Activated T-cell treated with anti-CD3 and anti-CD28 coated beads, Interleukin-2, amount 50 U/mL, for 24 hours (primary cell): ENCODE measurements around the gene SLC30A2.

Source experiments
- DNase-seq: peaks from one replicate; pipeline ENCODE4 v3.0.0-alpha.2; 2020
- H3K27ac Mint-ChIP-seq: 2 replicates; pipeline ENCODE4 v1.8.0; 2020; ENCODE audit warnings: mild to moderate bottlenecking, mixed read lengths
- H3K27me3 Mint-ChIP-seq: 2 replicates; pipeline ENCODE4 v1.8.0; 2020; ENCODE audit warnings: mixed read lengths
- H3K36me3 Mint-ChIP-seq: 2 replicates; pipeline ENCODE4 v1.8.0; 2020; ENCODE audit warnings: low read depth, mixed read lengths
- H3K4me1 Mint-ChIP-seq: 2 replicates; pipeline ENCODE4 v1.8.0; 2020; ENCODE audit warnings: low read depth, mixed read lengths
- H3K4me3 Mint-ChIP-seq: 2 replicates; pipeline ENCODE4 v1.8.0; 2020; ENCODE audit warnings: mild to moderate bottlenecking, moderate library complexity, mixed read lengths
- H3K9me3 Mint-ChIP-seq: 2 replicates; pipeline ENCODE4 v1.8.0; 2020; ENCODE audit warnings: mixed read lengths

SLC30A2 gene

DNA sequence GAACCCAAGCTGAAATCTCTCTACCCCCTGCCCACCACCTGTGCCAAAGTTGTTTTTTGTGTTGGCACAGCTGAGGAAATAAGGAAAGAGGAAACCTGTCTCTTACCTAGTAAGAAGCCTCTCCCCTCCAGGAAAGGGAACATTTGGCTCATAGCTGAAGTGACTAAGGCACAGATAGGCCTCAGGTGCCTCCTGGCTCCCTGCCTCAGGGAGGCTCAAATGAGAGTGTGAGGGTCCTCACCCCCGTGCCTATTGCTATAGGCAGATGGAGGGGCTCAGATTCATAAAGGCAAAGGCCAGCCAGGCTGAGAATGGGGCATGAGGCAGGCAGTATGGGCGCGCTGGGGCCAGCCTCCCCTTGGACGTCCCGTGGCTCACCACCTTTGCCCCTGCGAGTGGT lies 7.4 kb downstream of the SLC30A2 start:
- H3K36me3 Mint-ChIP-seq = peaks cover 3% of the 10 kb centered on the region
- H3K27ac Mint-ChIP-seq = no peak overlapping the region
- H3K4me1 Mint-ChIP-seq = peaks cover 23% of the 10 kb centered on the region
- H3K27me3 Mint-ChIP-seq = peaks cover 15% of the 10 kb centered on the region
- no peak for DNase-seq
- H3K9me3 Mint-ChIP-seq = no peaks in the 10 kb centered on the region
- no peak overlapping the region for H3K4me3 Mint-ChIP-seq

DNA sequence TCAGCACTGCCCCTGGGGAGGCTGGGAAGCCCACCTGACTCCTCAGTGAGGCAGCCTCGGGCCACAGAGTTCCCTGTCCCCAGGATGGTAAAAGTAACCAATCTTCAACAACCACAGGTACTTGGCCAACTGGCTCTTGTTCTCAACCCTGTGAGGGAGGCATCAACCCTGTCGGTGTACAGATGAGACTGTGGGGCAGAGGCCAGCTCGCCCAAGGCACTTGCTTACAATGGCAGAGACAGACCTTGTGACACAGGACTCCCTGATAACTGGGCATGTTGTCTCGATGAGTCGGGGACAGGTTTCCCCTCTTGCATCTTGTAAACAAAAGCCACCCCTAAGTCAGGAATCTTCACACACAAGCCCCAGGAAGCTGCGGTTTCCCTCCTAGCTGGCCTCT lies 8.0 kb downstream of the SLC30A2 start:
- peaks cover 3% of the 10 kb centered on the region for H3K36me3 Mint-ChIP-seq
- H3K27ac Mint-ChIP-seq = no peak overlapping the region
- no peak for DNase-seq
- H3K4me3 Mint-ChIP-seq = no peak overlapping the region
- H3K27me3 Mint-ChIP-seq = peaks cover 10% of the 10 kb centered on the region
- H3K9me3 Mint-ChIP-seq = no peaks in the 10 kb centered on the region
- peaks cover 23% of the 10 kb centered on the region for H3K4me1 Mint-ChIP-seq

DNA sequence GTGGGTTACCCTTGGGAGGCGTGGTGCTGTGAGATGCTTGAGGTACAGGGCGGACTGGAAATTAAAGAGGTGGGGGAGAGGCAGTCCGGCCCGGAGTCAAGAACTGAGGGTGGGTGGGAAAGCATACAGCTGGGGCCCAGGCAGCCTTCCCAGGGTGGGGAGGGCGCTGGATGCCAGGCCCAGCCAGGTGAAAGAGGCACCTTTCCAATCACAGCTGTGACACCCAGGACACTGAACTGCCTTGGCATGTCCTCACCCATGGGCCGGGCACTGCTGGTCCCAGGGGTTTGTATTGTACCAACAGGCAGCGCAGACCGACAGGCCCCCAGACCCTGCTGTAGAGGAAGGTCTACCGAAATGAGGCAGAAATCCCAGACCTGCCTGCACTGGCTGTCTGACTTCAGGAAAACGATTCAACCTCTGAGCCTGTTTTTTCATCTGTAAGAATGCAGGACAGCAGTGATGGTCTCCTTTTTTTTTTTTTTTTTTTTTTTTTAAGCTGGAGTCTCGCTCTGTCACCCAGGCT lies 9.1 kb downstream of the SLC30A2 start:
- DNase-seq = no peak
- peaks cover 10% of the 10 kb centered on the region for H3K27me3 Mint-ChIP-seq
- H3K36me3 Mint-ChIP-seq = peaks cover 3% of the 10 kb centered on the region
- peaks cover 23% of the 10 kb centered on the region for H3K4me1 Mint-ChIP-seq
- no peaks in the 10 kb centered on the region for H3K9me3 Mint-ChIP-seq
- no peak overlapping the region for H3K27ac Mint-ChIP-seq
- H3K4me3 Mint-ChIP-seq = no peak overlapping the region

DNA sequence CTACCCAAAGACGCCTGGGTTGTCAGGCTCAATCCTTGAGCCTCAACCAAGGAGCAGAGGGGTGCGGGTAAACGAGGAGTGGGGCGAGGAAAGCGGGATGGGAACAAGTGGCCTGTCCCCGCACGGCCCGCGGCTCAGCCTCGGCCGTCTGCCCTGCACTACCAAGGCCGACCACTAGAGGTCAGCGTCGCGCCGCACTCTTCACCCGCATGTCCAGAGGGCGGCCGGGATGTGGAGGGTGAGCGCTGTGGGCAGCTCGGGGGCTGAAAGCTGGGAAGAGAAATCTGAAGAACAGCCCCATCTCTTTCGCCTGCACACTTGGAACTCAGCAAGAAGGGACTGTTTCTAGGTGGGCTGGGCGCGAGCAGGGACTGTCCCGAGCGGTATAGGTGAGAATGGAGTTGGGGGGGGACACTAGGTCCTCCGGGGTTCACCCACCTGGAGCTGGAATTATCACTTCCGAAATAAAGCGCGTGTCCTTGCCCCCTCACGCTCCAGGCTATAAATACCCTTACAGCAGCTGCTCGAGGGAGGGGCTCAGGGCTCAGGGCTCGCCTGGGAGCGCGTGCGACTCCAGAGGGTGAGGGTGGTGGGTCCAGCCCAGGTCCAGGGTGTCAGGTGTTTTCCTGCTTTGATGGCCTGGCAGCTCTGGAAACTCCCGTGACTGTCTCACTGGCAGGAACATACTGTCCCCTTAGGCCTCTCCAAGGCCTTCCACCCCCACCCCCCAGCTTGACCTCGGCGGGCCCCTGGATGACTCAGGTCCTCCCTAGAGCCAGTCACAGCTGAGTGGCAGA lies 9.8 kb downstream of the SLC30A2 start:
- Mint-ChIP-seq H3K27ac (peak overlapping the region; percentile 89), H3K36me3 (peaks cover 3% of the 10 kb centered on the region), H3K27me3 (peaks cover 10% of the 10 kb centered on the region), H3K4me1 (peaks cover 23% of the 10 kb centered on the region), H3K4me3 (peak overlapping the region; percentile 87), H3K9me3 (no peaks in the 10 kb centered on the region)
- peak; percentile 91 for DNase-seq

DNA sequence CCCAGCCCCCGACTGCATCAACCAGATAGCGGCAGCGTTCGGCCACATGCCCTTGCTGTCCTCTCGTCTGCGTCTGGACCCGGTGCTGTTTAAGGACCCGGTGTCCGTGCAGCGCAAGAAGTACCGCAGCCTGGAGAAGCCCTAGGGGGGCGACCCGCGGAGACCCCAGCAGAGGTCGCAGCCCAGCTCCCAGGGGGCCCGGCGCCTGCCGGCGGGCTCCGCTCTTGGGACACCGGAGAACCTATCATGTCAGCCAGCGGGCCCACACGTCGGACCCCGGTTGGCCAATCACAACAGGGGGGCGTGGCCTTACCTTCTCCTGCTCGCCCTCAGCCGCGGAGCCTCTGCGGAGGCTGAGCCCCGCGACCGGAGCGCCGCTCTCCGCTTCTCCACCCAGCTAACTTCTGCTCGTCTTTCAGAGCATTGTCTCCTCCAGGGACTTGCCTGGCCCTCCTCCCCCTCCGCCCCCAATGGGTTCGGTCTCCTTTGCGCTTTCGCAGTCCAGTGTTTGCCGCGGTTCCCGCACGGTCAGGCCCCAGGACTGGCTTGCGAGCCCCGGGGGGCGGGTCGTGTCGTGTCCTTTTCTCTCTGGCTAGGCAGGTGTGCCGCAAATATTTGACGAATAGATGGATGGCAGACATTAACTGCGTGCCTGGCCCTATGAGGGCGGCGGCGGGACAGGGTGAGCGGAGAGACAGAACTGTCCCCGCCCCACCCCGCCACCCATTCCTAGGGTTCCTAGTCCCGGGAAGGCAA lies 10.5 kb downstream of the SLC30A2 start:
- Mint-ChIP-seq H3K4me1 (peaks cover 23% of the 10 kb centered on the region), H3K27me3 (peaks cover 10% of the 10 kb centered on the region), H3K27ac (peak overlapping the region; percentile 89), H3K9me3 (no peaks in the 10 kb centered on the region), H3K36me3 (peaks cover 3% of the 10 kb centered on the region), H3K4me3 (peak overlapping the region; percentile 87)
- DNase-seq = peak; percentile 91

DNA sequence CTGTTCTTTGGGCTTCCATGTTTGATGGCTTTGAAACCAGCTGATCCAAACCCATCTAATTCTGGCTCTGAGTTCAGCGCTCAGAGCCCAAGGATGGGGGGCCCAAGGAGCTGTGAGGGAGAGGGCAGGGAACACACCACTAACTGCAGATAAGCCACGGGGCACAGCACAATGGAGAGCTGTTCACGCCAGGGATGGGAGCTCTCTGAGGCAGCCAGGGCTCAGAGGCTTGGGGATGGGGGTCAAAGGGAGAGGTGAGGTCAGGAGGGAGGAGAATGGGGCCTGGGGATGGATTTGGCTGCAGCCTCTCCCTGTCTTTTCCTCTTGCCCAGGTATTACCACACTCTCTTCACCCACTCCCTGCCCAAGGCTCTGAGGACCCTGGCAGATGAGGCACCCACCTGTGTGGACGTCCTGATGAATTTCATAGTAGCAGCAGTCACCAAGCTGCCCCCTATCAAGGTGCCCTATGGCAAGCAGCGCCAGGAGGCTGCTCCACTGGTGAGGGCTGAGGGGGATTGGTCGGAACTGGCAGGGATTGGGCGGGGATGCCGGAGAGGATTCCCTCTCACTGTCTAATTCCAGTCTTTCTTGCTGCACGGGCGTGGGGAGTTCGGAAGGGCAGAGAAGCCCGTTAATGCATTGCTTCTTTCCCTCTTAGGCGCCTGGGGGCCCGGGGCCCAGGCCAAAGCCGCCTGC lies 11.3 kb downstream of the SLC30A2 start:
- DNase-seq = no peak
- H3K36me3 Mint-ChIP-seq = peaks cover 3% of the 10 kb centered on the region
- H3K27me3 Mint-ChIP-seq = peaks cover 10% of the 10 kb centered on the region
- H3K9me3 Mint-ChIP-seq = no peaks in the 10 kb centered on the region
- peaks cover 23% of the 10 kb centered on the region for H3K4me1 Mint-ChIP-seq
- peak overlapping the region; percentile 64 for H3K27ac Mint-ChIP-seq
- H3K4me3 Mint-ChIP-seq = peak overlapping the region; percentile 87

DNA sequence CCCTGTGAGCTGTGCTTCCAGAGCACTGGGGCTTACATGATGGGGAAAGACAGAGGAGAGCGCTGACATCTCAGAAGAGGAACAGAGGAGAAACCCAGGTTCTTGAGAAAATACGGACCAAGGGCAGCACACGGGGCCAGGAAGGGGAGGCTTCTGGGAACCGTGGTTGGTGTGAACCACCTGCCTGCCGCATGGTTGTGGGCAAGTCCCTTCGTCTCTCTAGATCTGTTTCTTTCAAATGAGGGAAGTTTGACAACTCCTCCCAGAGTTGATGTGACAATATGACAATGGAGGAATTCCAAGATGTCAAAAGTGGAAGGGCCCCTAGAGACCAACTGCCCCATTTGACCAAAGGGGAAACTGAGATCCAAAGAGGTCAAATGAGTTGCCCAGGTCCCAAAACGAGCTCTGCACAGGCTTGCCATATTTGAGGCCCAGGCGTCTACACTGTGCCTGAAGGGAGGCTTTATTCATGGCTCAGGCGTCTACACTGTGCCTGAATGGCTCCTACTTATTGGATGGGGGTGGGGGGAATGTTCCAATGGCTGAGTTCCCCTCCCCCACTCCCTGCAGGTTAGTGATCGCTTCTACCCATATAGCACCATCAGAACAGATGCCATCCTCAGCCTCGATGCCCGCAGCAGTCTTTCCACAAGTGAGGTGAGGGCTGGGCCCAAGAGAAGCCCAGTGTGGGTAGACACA lies 13.1 kb downstream of the SLC30A2 start:
- Mint-ChIP-seq H3K36me3 (peaks cover 3% of the 10 kb centered on the region), H3K27ac (no peak overlapping the region), H3K4me3 (no peak overlapping the region), H3K9me3 (no peaks in the 10 kb centered on the region), H3K27me3 (peaks cover 10% of the 10 kb centered on the region), H3K4me1 (peaks cover 25% of the 10 kb centered on the region)
- no peak for DNase-seq

DNA sequence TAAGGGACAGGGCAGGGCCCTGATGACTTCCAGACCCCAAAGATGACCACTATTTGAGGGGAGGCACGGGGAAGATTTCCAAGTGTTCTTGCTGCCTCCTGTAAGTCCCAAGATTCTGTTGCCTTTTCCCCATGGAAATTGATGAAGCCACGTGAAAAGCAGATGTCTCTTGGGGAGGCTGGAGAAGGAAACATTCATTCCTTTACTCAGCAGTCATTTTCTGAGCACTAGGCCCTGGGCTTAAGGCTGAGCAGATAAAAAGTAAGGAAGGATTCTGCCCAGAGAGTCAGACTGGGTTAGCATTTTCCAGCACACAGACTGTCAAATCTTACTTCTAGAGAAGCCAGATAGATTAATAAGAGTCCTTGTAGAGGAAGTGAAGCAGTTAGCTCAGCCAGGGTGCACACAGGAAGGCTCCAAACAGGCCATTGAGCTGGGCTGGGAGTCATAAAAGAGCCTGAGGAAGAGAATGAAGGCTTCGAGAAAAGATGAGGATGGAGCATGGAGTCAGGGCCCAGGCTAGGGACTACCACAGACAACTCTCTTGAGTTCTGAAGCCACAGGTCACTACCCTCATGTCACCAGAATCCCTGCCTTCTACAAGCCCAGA lies 14.2 kb downstream of the SLC30A2 start:
- peaks cover 10% of the 10 kb centered on the region for H3K27me3 Mint-ChIP-seq
- no peak overlapping the region for H3K27ac Mint-ChIP-seq
- no peaks in the 10 kb centered on the region for H3K9me3 Mint-ChIP-seq
- peaks cover 26% of the 10 kb centered on the region for H3K4me1 Mint-ChIP-seq
- no peak for DNase-seq
- H3K4me3 Mint-ChIP-seq = no peak overlapping the region
- H3K36me3 Mint-ChIP-seq = peaks cover 3% of the 10 kb centered on the region

DNA sequence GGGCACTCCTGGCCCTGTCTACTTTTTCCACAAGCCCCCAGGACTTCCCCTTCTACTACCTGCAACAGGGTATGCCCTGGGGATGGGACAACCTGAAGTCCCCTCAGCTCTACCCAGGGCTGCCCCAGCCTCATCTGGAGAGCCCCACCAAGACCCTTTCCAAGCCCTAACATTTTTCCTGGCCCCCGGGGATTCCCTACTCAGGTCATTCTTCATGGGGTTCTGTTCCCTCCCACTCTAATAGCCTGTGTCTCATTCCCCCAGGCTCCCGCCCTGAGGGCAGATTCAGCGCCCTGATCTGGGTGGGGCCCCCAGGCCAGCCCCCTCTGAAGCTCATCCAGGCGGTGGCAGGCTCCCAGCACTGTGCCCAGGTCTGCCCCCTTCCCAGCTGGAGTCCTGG lies 14.7 kb downstream of the SLC30A2 start:
- peaks cover 3% of the 10 kb centered on the region for H3K36me3 Mint-ChIP-seq
- DNase-seq = no peak
- no peak overlapping the region for H3K4me3 Mint-ChIP-seq
- H3K9me3 Mint-ChIP-seq = no peaks in the 10 kb centered on the region
- peaks cover 10% of the 10 kb centered on the region for H3K27me3 Mint-ChIP-seq
- peaks cover 21% of the 10 kb centered on the region for H3K4me1 Mint-ChIP-seq
- H3K27ac Mint-ChIP-seq = no peak overlapping the region

DNA sequence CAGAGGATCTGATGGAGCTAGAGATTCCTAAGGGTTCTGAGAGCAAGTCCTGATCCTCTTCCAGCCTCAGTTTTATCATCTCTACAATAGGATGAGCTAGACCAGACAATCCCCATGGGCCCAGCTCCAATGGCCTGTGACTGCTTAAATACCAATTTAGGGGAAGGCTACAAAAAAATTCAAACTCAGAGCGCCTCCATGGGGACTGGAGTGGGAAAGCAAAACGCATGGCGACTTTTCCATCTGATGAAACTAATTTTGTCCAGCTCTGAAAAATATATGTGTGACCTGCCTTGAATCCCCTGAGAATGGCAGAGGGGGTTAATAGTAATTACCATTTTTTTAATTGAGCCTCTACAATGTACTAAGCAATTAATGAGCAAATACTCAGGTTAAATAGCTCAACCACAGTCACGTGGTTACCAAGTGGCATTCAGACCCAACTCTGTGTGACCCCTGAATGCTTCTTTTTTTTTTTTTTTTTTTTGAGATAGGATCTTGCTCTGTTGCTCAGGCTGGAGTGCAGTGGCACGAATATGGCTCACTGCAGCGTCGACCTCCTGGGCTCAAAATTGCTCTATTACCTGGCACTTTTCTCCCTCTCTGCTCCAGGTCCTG lies 15.9 kb downstream of the SLC30A2 start:
- peaks cover 11% of the 10 kb centered on the region for H3K4me1 Mint-ChIP-seq
- H3K27me3 Mint-ChIP-seq = peaks cover 10% of the 10 kb centered on the region
- no peak overlapping the region for H3K27ac Mint-ChIP-seq
- no peaks in the 10 kb centered on the region for H3K36me3 Mint-ChIP-seq
- H3K9me3 Mint-ChIP-seq = no peaks in the 10 kb centered on the region
- no peak for DNase-seq
- H3K4me3 Mint-ChIP-seq = no peak overlapping the region

DNA sequence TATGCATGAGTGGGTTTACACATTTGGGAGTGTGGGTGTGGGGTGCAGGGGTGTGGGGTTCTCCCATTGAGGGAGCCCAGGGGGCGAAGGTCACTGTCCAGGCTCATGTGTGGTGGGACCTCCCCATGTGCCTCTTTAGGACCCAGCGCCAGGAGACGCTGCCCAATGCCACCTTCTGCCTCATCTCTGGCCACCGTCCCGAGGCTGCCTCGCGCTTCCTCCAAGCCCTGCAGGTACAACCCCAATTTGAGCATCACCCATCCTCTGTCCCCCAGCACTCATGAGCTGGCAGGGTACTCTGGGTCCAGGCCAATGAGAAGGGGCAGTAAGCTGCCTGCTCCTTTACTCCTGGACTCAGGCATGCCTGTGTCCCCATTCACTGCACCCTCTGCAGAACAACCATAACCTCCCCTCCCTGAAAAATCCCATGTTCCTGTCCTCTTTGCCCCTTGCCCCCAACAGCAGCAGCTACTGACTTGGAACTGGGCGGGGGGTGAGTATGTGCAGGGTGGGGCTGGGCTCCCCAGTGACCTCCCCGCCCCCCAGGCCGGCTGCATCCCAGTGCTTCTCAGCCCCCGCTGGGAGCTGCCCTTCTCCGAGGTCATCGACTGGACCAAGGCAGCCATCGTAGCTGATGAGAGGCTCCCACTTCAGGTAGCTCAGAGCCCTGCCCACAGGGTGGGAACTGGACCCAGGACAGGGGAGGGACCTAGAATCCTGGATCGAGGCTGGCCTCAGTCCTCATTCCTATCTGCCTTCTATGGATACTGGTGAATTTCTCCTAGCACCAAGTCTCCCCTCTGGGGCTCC lies 16.7 kb downstream of the SLC30A2 start:
- H3K36me3 Mint-ChIP-seq = no peaks in the 10 kb centered on the region
- DNase-seq = no peak
- H3K9me3 Mint-ChIP-seq = no peaks in the 10 kb centered on the region
- H3K4me3 Mint-ChIP-seq = no peak overlapping the region
- peaks cover 4% of the 10 kb centered on the region for H3K27me3 Mint-ChIP-seq
- H3K4me1 Mint-ChIP-seq = peaks cover 4% of the 10 kb centered on the region
- no peak overlapping the region for H3K27ac Mint-ChIP-seq

DNA sequence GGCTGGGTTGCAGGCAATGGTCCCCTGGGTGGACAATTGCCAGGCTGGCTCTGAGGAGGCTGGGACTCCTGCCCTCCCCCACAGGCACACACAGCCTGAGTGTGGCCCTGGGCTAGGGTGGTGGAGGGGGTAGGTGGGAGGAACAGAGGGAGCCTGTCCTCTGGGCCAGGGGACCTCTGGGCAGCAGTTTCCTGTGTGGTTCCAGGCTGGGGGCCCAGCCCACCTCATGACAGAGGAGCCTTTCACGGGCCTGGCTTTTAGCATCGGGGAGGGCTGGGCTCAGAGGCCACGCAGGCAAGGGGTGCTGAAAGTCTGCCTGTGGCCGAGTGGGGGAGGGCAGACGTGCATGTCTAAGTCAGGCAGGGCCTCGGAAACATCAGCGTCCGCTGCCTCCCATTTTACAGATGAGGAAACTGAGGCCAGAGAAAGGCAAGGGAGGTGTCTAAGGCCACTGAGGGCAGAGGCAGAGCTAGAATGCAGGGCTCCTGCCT lies 17.4 kb downstream of the SLC30A2 start:
- no peak overlapping the region for H3K4me3 Mint-ChIP-seq
- H3K27me3 Mint-ChIP-seq = no peaks in the 10 kb centered on the region
- H3K9me3 Mint-ChIP-seq = no peaks in the 10 kb centered on the region
- H3K36me3 Mint-ChIP-seq = no peaks in the 10 kb centered on the region
- H3K27ac Mint-ChIP-seq = no peak overlapping the region
- no peak for DNase-seq
- H3K4me1 Mint-ChIP-seq = peaks cover 4% of the 10 kb centered on the region
